Measurements from ENCODE around the gene COL27A1. TPM values are rescaled to one million over a fixed set of nuclear protein-coding genes. Genes with fewer than 3 reads are reported as not detected.

Gene COL27A1
- polyA plus RNA-seq, 4 donors: 33.2 to 38.2 (median 35.9) TPM

DNA sequence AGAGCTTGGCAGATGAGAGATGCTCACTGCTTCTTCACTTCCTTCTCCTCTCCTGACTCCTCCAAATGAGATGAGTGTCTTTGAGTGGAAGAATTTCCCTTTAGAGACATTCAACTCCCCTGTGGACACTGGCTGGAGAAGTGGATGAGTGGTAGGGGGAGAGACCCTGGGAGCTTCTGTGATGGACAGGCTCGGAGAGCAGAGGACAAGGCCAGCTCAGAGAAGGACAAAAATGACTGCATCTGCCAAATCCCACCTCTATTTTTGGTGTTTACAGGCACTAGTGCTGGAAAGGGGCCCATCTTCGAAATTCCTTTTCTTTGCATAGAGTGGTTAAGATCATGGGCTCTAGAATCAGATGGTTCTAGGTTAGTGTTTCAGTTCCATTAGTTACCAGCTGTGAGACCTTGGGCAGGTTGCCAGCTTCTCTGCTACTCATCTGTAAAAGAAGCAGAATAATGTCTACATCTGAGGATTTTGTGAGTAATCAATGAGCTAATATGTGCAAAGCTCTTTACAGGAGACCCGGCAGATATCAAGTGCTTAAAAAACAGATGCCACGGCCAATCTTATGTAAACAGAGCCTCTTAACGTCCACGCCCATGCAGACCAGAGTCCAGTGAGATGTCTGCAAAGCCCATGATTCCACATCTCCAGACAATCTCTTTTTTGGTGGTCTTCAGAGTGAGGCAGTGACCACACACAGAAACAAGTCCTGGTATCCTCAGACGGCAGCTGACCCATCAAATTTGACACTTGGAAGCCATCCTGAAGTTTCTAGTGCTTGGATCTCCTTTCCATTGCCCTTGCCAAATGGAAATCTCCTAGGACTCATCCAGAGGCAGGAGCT lies 13.6 kb upstream of the COL27A1 start:
- no peak for DNase-seq (ENCODE audit: low read depth in 4 of 4, low spot score in 3 of 4)

- DNase-seq (ENCODE audit: low read depth in 4 of 4, low spot score in 3 of 4): no peak
Measured at GRCh38 chr9:114143234-114143633, 12.1 kb upstream of the COL27A1 start.

- DNase-seq (ENCODE audit: low read depth in 4 of 4, low spot score in 3 of 4): no peak
Measured at GRCh38 chr9:114146735-114147134, 8.6 kb upstream of the COL27A1 start.

DNA sequence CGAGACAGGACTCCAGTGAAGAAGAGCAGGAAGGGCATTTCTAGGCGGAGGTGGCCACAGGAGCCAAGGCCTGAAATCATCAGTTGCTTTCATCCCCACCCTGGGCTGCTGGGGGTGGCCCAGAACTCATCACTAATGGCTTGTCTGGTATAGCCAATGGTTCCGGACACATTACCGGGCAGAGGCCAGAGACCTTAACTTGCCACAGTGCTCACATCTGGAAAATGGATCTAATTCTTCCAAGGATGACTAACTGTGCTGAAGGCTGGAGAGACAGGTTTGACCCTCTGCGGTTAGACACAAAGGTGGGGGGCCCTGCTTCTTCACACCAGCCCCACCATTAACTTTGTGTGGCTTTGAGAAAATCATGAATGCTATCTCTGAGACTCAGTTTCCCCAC lies 6.2 kb upstream of the COL27A1 start:
- DNase-seq (ENCODE audit: low read depth in 4 of 4, low spot score in 3 of 4): no peak

GRCh38 chr9:114149765-114150340 lies 5.5 kb upstream of the COL27A1 start:
- DNase-seq (ENCODE audit: low read depth in 4 of 4, low spot score in 3 of 4): no peak

DNA sequence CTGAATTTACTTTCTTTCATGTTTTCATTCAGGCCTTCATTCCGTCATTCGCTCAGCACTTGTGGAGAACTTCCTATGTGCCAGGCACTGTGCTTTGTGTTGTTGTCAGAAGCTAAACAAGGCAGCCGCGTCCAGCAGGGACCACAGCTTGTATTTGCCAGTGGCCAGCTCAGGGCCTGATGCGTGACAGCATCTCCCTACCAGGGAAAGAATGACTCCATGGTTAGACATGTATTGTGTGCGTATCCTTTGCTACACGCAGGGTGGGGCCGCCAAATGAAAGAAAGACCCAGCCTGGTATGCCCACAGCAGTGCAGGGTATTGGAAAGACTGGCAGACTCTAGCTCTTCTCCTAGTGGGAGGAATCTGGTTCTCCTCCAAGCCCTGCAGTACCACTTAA lies 4.7 kb upstream of the COL27A1 start:
- no peak for DNase-seq (ENCODE audit: low read depth in 4 of 4, low spot score in 3 of 4)

DNA sequence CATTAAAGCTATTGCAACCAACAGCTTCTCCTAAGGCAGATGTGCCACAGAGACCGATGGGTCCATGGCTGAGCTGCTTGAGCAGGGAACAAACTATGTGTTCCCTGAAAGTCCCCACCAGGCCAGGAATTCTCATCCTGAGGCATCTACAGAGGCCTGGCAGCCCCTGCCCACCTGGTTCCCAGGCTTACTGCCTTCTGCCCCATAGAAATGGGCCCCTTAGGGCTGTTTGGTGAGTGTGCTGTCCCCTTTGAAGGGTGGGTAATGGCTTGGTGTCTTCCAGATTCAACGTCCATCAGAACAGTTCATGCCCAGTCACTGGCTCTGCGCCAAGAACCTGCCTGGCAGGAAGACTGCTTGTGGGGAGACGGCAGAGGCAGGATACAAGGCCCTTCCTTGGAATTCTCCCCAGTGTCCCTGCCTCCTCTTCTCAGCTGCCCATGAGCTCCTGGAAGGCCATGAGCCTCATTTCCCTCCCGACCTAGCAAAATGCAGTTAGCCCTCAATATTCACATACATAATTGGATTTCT lies 3.8 kb upstream of the COL27A1 start:
- DNase-seq (ENCODE audit: low read depth in 4 of 4, low spot score in 3 of 4): no peak

DNA sequence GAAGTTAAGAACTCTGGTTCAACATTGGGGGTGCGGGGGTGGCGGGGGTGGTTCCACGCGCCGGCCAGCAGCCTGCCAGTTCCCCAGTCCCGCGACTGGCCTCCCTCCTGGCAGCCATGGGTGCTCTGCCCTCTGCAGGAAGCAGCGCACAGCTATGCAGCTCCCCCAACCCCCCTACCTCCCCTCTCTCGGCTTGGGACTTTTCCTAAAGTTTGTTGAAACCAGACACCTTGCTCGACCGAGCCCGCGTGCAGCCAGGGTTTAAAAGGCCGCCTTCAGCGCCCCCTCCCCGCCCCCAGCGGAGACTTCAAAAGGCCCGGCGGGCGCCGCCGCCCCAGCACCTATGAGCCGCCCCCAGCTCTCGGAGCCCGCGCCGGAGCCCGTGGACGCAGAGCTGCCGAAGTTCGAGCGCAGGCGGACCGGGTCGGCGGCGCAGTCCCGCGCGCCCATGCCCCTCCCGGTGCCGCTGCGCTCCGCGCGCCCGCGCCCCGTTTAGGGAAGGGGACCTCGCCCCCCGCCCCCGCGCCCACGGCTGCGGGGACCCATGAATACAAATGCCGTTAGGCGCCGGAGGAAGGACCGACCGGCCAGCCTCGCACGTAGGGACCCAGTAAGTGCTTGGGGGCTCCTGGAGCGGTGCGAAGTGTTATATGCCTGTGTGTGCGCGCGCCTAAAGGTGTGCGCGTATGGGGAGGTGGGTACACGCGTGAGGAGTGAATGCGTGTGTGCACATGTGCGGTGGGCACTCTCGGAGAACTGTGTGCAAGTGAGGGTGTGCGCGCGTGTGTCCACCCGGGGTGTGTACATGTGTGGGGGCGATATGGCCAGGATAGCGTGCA lies 1.4 kb upstream of the COL27A1 start:
- no peak for DNase-seq (ENCODE audit: low read depth in 4 of 4, low spot score in 3 of 4)

DNA sequence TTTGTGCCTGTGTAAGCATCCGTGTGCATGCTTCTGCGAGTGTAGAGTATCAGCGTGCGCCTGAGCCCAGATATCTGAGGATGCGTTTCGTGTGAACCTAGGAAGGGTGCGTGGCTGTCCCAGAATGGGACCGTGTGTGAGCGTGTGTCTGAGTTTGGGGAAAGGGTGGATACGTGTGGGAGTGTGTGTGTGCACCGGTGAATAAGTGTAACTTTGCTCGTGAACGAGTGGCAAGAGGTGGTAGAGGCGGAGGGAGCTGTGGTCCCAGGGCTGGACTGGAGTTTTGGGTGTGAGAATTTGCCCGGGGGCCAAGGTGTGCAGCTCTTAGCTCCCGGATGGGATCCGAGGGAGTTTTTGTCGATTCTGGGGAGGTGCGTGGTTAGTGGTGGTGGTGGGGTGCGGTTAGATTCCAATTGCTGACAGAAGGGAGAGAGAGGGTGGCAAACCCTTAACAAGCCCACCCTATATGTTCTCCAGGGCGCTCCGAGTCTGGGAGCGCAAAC lies 686 bp upstream of the COL27A1 start:
- DNase-seq (ENCODE audit: low read depth in 4 of 4, low spot score in 3 of 4): no peak

DNA sequence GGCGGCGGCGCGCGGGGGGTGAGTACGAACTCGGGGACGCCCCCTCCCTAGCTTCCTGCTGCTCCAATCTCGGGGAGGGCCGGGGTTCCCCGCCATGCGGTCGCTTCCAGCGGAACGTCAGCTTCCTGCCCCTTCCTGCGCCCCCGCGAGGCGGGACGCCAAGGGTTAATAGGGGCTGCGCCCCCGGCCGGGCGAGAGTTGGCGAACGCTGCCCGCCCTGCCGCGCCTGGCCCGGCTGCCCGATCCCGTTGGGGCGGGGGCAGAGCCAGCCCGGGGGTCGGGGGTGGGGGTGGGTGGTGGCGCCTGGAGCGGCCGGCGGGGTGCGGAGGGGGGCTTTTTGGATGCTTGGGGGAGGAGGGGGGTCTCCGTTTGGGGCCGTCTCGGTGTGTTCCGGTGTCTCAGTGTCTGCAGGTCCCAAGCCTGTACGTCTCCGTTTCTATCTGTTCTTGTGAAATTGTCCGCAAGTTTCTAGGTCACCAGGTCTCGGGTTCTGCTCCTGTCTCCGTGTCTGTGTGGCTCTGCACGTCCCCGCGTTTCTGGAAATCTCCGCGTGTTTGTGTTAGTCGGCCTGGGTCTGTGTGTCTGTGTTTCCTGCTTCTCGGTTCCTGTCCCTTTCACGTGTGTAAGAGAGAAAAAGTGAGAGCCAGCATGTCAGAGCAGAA lies 789 bp downstream of the COL27A1 start:
- no peak for DNase-seq (ENCODE audit: low read depth in 4 of 4, low spot score in 3 of 4)

DNA sequence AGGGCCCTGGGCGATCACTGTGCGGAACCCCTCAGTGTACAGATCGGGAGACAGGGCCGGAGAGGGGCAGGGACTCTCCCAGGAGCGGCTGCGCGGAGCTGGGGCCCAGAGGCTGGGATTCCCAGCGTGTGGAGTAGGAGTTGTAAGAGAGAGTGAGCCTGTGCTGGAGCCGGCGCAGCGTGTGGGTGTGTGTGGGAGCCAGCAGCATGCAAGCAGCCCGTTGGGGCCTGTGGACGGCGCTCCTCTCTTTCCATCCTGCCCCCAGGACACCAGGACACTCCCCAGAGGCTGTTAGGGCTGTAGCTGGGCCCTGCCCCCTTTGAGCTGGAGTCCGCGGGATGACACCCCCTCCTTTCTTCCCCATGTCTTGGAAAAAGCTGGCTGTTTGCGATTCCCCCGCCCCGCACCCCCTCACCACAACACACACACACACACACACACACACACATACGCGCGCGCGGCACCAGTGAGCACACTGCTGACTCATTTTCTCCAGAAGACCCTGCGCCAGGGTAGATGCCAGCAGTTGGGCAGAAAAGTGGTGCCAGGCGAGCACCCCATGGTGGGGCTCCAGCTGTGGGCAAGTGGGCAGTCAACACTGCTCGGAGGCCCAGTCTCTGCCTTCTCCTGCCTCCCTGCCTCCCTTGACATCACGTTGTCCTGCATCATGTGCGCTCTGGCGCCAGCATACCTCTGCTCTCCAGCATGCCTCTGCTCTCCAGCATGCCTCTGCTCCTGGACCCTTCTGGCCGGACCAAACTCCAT lies 1.5 kb downstream of the COL27A1 start:
- DNase-seq (ENCODE audit: low read depth in 4 of 4, low spot score in 3 of 4): no peak

GRCh38 chr9:114157516-114158176 lies 2.3 kb downstream of the COL27A1 start:
- DNase-seq (ENCODE audit: low read depth in 4 of 4, low spot score in 3 of 4): no peak

GRCh38 chr9:114158482-114159130 lies 3.3 kb downstream of the COL27A1 start:
- DNase-seq (ENCODE audit: low read depth in 4 of 4, low spot score in 3 of 4): no peak

GRCh38 chr9:114159691-114160090 lies 4.4 kb downstream of the COL27A1 start:
- no peak for DNase-seq (ENCODE audit: low read depth in 4 of 4, low spot score in 3 of 4)

DNA sequence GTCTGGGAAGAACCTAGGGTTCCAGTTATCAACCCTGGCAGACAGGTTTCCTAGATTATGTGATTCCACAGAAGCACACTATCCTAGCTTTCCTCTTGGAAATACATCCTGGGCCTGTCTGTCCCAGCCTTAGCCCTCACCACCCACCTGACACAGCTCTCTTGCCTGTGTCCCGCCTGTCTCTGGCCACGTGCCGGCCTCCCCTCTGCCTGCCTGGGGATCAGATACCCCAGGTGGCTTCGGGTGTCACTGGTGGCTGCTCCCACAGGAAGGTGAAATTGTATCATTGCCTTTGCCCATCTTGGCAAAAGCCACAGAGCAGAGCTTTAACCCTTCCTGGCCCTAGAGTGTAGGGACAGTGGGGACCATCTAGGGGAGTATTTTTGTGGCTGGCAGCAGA lies 6.2 kb downstream of the COL27A1 start:
- no peak for DNase-seq (ENCODE audit: low read depth in 4 of 4, low spot score in 3 of 4)

- DNase-seq (ENCODE audit: low read depth in 4 of 4, low spot score in 3 of 4): no peak
Measured at GRCh38 chr9:114163517-114163951, 8.2 kb downstream of the COL27A1 start.

DNA sequence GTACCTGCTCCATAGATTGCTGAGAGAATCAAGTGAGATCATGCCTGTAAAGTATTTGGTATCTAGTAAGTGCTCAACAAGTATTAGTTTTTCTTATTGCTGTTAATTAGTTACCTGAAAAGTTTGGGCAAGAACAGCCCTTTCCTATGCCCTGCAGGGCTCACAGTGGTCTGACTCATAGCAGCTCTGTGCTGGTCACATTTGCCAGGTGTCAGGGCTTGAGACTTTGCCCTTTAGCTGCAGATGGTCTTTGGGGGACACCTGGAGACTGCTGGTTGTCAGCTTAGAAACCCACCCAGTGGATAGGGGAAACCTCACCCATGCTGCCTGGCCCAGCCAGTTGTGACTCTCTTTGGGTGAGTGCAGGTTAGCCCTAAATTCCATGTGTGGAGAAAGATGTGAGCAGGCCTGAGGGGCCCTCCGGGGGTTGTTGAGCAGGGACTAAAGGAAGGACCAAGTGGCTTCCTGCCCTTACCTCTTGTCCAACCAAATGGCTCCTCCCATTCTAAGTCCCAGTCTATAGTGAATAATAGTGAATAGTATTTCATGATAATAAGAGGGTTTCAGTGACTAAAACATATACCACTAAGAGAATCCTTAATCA lies 9.0 kb downstream of the COL27A1 start:
- no peak for DNase-seq (ENCODE audit: low read depth in 4 of 4, low spot score in 3 of 4)

DNA sequence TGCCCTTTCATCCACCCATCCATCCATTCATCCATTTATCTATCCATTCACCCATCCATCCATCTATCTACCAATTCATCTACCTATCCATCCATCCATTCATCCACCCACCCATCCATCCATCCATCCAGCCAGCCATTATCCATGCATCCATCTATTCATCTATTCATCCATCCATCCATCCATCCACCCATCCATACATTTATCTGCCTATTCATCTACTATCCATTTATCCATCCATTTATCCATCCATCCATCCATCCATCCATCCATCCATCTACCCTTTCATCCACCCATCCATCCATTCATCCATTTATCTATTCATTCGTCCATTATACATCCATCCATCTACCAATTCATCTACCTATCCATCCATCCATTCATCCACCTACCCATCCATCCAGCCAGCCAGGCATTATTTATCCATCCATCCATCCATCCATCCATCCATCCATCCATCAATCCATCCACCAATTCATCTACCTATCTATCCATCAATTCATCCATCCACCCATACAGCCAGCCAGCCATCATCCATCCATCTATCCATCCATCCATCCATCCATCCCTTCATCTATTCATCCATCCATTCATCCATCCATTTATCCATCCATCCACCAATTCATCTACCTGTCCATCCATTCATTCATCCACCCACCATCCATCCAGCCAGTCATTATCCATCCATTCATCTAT lies 10.2 kb downstream of the COL27A1 start:
- no peak for DNase-seq (ENCODE audit: low read depth in 4 of 4, low spot score in 3 of 4)
